Nephron (organoid): ENCODE measurements around the gene SYNPR.

Experiments used
- H3K27ac Mint-ChIP-seq, 3 experiments: 2 replicates each; pipeline ENCODE4 v1.8.0; 2020; ENCODE audit warnings: mixed read lengths in 3 of 3, mild to moderate bottlenecking in 2 of 3, moderate library complexity in 1 of 3
- H3K27me3 Mint-ChIP-seq: 2 replicates; pipeline ENCODE4 v1.8.0; 2021; ENCODE audit warnings: low read depth, mild to moderate bottlenecking, moderate library complexity, mixed read lengths
- H3K36me3 Mint-ChIP-seq: 2 replicates; pipeline ENCODE4 v1.8.0; 2020; ENCODE audit warnings: low read depth, mixed read lengths
- H3K4me1 Mint-ChIP-seq: 2 replicates; pipeline ENCODE4 v1.8.0; 2020; ENCODE audit warnings: mixed read lengths
- H3K4me3 Mint-ChIP-seq, 3 experiments: 2 replicates each; pipeline ENCODE4 v1.8.0; 2020; ENCODE audit warnings: mild to moderate bottlenecking in 3 of 3, mixed read lengths in 3 of 3, moderate library complexity in 2 of 3
- H3K9me3 Mint-ChIP-seq: 2 replicates; pipeline ENCODE4 v1.8.0; 2020; ENCODE audit warnings: mixed read lengths
- CTCF ChIP-seq, 3 experiments: fragments of 200-600 bp; sonication (generic); IDR thresholded peaks; one replicate each; pipeline ENCODE4 v1.5.0; 2021; ENCODE audit warnings: antibody characterized with exemption in 3 of 3; ENCODE audit not compliant: unreplicated experiment in 3 of 3

The SYNPR gene

DNA sequence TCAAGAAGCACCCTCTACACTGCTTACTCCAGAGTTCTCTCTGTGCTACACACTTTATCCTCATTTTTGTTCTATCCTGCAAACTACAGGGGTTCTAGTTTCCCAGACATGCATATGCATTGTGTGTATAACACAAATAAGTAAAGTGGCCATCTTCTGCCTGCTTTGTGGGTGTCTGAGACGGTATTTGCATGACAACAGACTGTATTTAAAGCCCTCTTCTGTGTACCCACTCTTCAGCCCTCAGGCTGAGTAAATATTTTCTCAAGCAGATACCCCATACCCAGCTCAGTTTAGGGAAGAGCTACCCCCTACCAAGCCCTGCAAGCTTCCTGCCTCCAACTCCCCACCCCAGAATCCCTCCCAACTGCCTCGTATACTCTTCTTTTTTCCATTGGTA, 31.7 kb downstream of the SYNPR start:
- Mint-ChIP-seq H3K4me1 (no peaks in the 10 kb centered on the region), H3K4me3 (no peak overlapping the region), H3K36me3 (no peaks in the 10 kb centered on the region), H3K27ac (no peak overlapping the region), H3K27me3 (peaks cover 15% of the 10 kb centered on the region), H3K9me3 (peaks cover 2% of the 10 kb centered on the region)
- no peak for TF ChIP-seq CTCF (IDR thresholded peaks at IDR 0.05; ENCODE audit: unreplicated experiment in 3 of 3)

GRCh38 chr3:63323766-63324165, 45.7 kb downstream of the SYNPR start:
- H3K9me3 Mint-ChIP-seq: no peaks in the 10 kb centered on the region
- no peak for TF ChIP-seq CTCF (IDR thresholded peaks at IDR 0.05; ENCODE audit: unreplicated experiment in 3 of 3)
- H3K27ac Mint-ChIP-seq: no peak overlapping the region
- no peak overlapping the region for H3K4me3 Mint-ChIP-seq
- no peaks in the 10 kb centered on the region for H3K4me1 Mint-ChIP-seq
- peaks cover 5% of the 10 kb centered on the region for H3K27me3 Mint-ChIP-seq
- H3K36me3 Mint-ChIP-seq: no peaks in the 10 kb centered on the region

DNA sequence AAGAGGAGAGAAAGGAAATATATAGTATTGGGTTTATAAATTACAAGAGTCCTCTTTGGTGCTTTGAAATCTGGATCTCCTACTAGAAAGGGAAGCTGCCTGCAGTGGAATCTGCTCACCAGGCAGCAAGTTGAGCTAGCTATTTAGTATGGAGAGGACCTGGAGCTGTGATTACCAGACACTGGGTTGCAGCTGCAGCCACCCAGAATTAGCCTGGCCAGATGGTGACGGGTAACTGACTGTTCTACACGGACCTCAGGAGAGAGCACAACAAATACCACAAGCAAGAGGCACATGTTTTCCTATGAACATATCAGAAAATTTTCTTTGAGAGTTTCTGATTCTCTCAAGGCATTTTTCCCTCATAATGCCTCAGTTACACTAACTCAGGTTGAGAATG, 46.5 kb downstream of the SYNPR start:
- Mint-ChIP-seq H3K27me3 (peaks cover 5% of the 10 kb centered on the region), H3K4me3 (no peak overlapping the region), H3K4me1 (no peaks in the 10 kb centered on the region)

GRCh38 chr3:63325386-63325785, 47.3 kb downstream of the SYNPR start:
- Mint-ChIP-seq H3K27me3 (peaks cover 5% of the 10 kb centered on the region), H3K4me3 (no peak overlapping the region), H3K9me3 (no peaks in the 10 kb centered on the region), H3K27ac (no peak overlapping the region), H3K4me1 (no peaks in the 10 kb centered on the region), H3K36me3 (no peaks in the 10 kb centered on the region)
- TF ChIP-seq CTCF (IDR thresholded peaks at IDR 0.05; ENCODE audit: unreplicated experiment in 3 of 3): no peak

More for the DNA sequence above, 46.5 kb downstream of the SYNPR start:
- Mint-ChIP-seq H3K27ac (no peak overlapping the region), H3K36me3 (no peaks in the 10 kb centered on the region), H3K9me3 (no peaks in the 10 kb centered on the region)
- TF ChIP-seq CTCF (IDR thresholded peaks at IDR 0.05; ENCODE audit: unreplicated experiment in 3 of 3): no peak

DNA sequence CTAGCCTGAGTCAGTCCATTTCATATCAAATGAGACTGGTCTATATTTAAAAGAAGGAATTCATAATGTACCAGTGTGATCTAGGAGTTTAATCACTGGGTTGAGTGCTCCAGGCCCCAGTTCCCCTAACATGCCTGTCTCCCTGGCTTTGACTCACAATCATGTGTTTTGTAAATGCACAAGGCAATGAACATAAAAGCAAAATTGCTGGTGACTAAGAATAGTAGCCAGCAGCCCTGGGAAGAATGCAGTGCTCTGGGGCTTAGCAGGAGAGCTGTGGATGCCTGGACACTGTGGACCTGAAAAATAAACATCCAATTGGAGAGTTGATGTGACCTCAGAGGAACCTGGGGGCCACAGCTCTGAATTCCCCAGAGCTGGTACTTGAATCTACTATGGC, 50.3 kb downstream of the SYNPR start:
- Mint-ChIP-seq H3K36me3 (no peaks in the 10 kb centered on the region), H3K4me1 (no peaks in the 10 kb centered on the region), H3K27ac (no peak overlapping the region), H3K9me3 (no peaks in the 10 kb centered on the region), H3K4me3 (no peak overlapping the region), H3K27me3 (peaks cover 6% of the 10 kb centered on the region)
- TF ChIP-seq CTCF (IDR thresholded peaks at IDR 0.05; ENCODE audit: unreplicated experiment in 3 of 3): no peak

GRCh38 chr3:63331520-63331919, 53.4 kb downstream of the SYNPR start:
- Mint-ChIP-seq H3K4me3 (no peak overlapping the region), H3K27me3 (peaks cover 9% of the 10 kb centered on the region), H3K36me3 (no peaks in the 10 kb centered on the region), H3K27ac (no peak overlapping the region), H3K9me3 (no peaks in the 10 kb centered on the region), H3K4me1 (peaks cover 4% of the 10 kb centered on the region)
- no peak for TF ChIP-seq CTCF (IDR thresholded peaks at IDR 0.05; ENCODE audit: unreplicated experiment in 3 of 3)
